ENCODE data around the gene GPR158.

The GPR158 gene

DNA sequence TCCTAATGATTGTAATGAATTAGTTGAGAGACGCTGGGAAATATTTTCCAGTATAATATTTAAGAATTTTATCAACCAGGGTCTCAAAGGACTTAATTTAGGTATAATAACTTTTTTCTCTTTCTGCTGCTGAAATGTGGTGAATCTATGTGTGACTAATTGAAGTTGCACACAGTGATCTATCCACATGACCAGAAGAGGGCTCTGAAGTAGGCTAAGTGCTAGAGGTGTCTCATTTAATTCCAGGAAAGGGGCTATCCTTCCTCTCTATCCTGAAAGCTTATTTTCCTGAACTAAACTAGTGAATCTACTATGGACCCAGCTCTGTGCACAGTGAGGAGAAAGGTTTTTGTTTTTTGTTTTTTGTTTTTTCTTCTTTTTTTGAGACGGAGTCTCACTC is 464.8 kb downstream of the GPR158 start:
- TF ChIP-seq, protein P1, sequence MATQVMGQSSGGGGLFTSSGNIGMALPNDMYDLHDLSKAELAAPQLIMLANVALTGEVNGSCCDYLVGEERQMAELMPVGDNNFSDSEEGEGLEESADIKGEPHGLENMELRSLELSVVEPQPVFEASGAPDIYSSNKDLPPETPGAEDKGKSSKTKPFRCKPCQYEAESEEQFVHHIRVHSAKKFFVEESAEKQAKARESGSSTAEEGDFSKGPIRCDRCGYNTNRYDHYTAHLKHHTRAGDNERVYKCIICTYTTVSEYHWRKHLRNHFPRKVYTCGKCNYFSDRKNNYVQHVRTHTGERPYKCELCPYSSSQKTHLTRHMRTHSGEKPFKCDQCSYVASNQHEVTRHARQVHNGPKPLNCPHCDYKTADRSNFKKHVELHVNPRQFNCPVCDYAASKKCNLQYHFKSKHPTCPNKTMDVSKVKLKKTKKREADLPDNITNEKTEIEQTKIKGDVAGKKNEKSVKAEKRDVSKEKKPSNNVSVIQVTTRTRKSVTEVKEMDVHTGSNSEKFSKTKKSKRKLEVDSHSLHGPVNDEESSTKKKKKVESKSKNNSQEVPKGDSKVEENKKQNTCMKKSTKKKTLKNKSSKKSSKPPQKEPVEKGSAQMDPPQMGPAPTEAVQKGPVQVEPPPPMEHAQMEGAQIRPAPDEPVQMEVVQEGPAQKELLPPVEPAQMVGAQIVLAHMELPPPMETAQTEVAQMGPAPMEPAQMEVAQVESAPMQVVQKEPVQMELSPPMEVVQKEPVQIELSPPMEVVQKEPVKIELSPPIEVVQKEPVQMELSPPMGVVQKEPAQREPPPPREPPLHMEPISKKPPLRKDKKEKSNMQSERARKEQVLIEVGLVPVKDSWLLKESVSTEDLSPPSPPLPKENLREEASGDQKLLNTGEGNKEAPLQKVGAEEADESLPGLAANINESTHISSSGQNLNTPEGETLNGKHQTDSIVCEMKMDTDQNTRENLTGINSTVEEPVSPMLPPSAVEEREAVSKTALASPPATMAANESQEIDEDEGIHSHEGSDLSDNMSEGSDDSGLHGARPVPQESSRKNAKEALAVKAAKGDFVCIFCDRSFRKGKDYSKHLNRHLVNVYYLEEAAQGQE (IDR thresholded peaks at IDR 0.05; ENCODE audit: low read depth) = no peak
- TF ChIP-seq EGR1 (IDR thresholded peaks at IDR 0.05) (no peak), TEAD4 (IDR thresholded peaks at IDR 0.05) (no peak), EP300 (IDR thresholded peaks at IDR 0.05; ENCODE audit: borderline replicate concordance) (no peak), YY1 (IDR thresholded peaks at IDR 0.05; ENCODE audit: low read depth) (no peak), FOXM1 (IDR thresholded peaks at IDR 0.05; ENCODE audit: borderline replicate concordance, low read depth) (no peak), NFIC (IDR thresholded peaks at IDR 0.05) (no peak), TAF1 (IDR thresholded peaks at IDR 0.05; ENCODE audit: low read depth) (no peak), CREB1 (IDR thresholded peaks at IDR 0.05; ENCODE audit: low read depth) (no peak), TCF12 (IDR thresholded peaks at IDR 0.05; ENCODE audit: low read depth) (no peak), CEBPB (IDR thresholded peaks at IDR 0.05) (no peak), ZBTB7A (IDR thresholded peaks at IDR 0.05; ENCODE audit: low read depth) (no peak), RAD21 (IDR thresholded peaks at IDR 0.05; ENCODE audit: low read depth) (no peak)
- TF ChIP-seq, protein P2, sequence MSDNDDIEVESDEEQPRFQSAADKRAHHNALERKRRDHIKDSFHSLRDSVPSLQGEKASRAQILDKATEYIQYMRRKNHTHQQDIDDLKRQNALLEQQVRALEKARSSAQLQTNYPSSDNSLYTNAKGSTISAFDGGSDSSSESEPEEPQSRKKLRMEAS (IDR thresholded peaks at IDR 0.05) = no peak

DNA sequence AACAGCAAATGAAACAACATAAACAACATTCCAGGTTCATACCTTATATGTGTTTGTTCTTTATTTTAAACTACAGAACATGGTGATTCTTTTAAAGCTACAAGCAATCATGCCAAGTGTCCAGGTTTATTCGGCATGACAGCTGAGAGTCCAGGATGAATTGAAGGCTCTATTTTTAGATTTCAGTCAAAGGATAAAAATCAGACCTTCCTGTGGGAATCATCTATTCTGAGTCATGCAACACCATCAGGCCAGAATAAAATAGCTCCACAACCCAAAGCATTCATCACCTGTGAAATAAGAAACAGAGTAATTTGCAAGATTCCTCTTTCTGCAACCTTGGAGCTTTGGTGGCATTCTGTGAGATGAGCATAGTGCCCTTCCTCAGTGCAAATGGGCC is 466.8 kb downstream of the GPR158 start:
- TF ChIP-seq EGR1 (IDR thresholded peaks at IDR 0.05) (no peak), FOXM1 (IDR thresholded peaks at IDR 0.05; ENCODE audit: borderline replicate concordance, low read depth) (no peak), CREB1 (IDR thresholded peaks at IDR 0.05; ENCODE audit: low read depth) (no peak), YY1 (IDR thresholded peaks at IDR 0.05; ENCODE audit: low read depth) (no peak), RAD21 (IDR thresholded peaks at IDR 0.05; ENCODE audit: low read depth) (no peak), NFIC (IDR thresholded peaks at IDR 0.05) (no peak), TAF1 (IDR thresholded peaks at IDR 0.05; ENCODE audit: low read depth) (no peak), CEBPB (IDR thresholded peaks at IDR 0.05) (no peak), ZBTB7A (IDR thresholded peaks at IDR 0.05; ENCODE audit: low read depth) (no peak), TEAD4 (IDR thresholded peaks at IDR 0.05) (no peak), TCF12 (IDR thresholded peaks at IDR 0.05; ENCODE audit: low read depth) (no peak), EP300 (IDR thresholded peaks at IDR 0.05; ENCODE audit: borderline replicate concordance) (no peak)
- TF ChIP-seq, protein P3, sequence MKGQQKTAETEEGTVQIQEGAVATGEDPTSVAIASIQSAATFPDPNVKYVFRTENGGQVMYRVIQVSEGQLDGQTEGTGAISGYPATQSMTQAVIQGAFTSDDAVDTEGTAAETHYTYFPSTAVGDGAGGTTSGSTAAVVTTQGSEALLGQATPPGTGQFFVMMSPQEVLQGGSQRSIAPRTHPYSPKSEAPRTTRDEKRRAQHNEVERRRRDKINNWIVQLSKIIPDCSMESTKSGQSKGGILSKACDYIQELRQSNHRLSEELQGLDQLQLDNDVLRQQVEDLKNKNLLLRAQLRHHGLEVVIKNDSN (IDR thresholded peaks at IDR 0.05) = no peak
- TF ChIP-seq, protein P2 (IDR thresholded peaks at IDR 0.05) = no peak
- TF ChIP-seq, protein P1 (IDR thresholded peaks at IDR 0.05; ENCODE audit: low read depth) = no peak

DNA sequence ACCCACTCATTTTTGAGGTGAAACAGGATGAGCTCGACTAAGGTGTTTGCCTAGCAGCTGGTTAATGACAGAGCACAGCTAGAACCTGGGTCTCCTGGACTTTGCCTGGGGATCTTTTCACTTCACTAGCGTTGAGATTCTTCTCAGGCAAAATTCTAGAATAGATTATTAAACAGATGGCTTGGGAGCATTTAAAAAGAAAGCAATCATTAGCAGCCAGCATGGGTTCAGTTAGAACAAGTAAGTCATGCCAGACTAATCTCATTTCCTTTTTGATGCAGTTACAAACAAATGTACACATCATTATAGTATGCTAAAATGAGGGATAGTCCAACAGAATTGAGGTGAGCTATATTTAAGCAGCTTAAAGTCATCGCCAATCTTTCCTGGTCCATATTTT is 467.9 kb downstream of the GPR158 start:
- TF ChIP-seq CREB1 (IDR thresholded peaks at IDR 0.05; ENCODE audit: low read depth) (no peak), TAF1 (IDR thresholded peaks at IDR 0.05; ENCODE audit: low read depth) (no peak), FOXM1 (IDR thresholded peaks at IDR 0.05; ENCODE audit: borderline replicate concordance, low read depth) (no peak), EP300 (IDR thresholded peaks at IDR 0.05; ENCODE audit: borderline replicate concordance) (no peak), RAD21 (IDR thresholded peaks at IDR 0.05; ENCODE audit: low read depth) (no peak), EGR1 (IDR thresholded peaks at IDR 0.05) (no peak), TEAD4 (IDR thresholded peaks at IDR 0.05) (no peak), NFIC (IDR thresholded peaks at IDR 0.05) (no peak), ZBTB7A (IDR thresholded peaks at IDR 0.05; ENCODE audit: low read depth) (no peak)
- TF ChIP-seq, protein P3 (IDR thresholded peaks at IDR 0.05) = no peak
- TF ChIP-seq, protein P1 (IDR thresholded peaks at IDR 0.05; ENCODE audit: low read depth) = no peak
- TF ChIP-seq, protein P2 (IDR thresholded peaks at IDR 0.05) = no peak

DNA sequence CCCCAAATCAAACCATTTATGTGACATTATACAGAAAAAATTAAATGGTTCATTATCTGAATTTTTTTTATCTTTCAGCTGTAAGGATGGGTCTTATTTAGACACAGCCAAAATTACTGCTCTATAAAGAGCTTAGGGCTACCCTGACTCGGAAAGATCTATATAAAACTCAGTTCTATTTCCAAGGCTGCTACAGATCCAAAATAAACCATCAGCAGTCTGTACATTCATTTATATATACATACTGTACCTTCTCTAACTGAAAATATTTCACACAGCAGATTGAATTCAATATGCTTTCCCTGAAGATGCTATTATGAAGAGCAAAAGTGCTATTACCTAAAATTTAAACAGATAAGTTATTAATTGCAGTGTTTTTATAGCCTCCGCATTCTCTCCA is 471.6 kb downstream of the GPR158 start:
- TF ChIP-seq RAD21 (IDR thresholded peaks at IDR 0.05; ENCODE audit: low read depth) = no peak
- TF ChIP-seq, protein P2 (IDR thresholded peaks at IDR 0.05) = no peak
- TF ChIP-seq EGR1 (IDR thresholded peaks at IDR 0.05) = no peak
- no peak for TF ChIP-seq NFIC (IDR thresholded peaks at IDR 0.05)
- no peak for TF ChIP-seq CEBPB (IDR thresholded peaks at IDR 0.05)
- TF ChIP-seq, protein P3 (IDR thresholded peaks at IDR 0.05) = no peak
- TF ChIP-seq, protein P1 (IDR thresholded peaks at IDR 0.05; ENCODE audit: low read depth) = no peak
- TF ChIP-seq YY1 (IDR thresholded peaks at IDR 0.05; ENCODE audit: low read depth) = no peak
- TF ChIP-seq TAF1 (IDR thresholded peaks at IDR 0.05; ENCODE audit: low read depth) = no peak
- TF ChIP-seq FOXM1 (IDR thresholded peaks at IDR 0.05; ENCODE audit: borderline replicate concordance, low read depth) = no peak
- no peak for TF ChIP-seq CREB1 (IDR thresholded peaks at IDR 0.05; ENCODE audit: low read depth)
- no peak for TF ChIP-seq ZBTB7A (IDR thresholded peaks at IDR 0.05; ENCODE audit: low read depth)
- TF ChIP-seq TCF12 (IDR thresholded peaks at IDR 0.05; ENCODE audit: low read depth) = no peak
- TF ChIP-seq EP300 (IDR thresholded peaks at IDR 0.05; ENCODE audit: borderline replicate concordance) = no peak
- no peak for TF ChIP-seq TEAD4 (IDR thresholded peaks at IDR 0.05)
